Common myeloid progenitor, CD34-positive (primary cell): Measurements from ENCODE around the gene CDC42BPB.

Source experiments
- CTCF ChIA-PET: fragments of 350-600 bp; sonication (Branson Sonifier 250); formaldehyde crosslinking; loops from one replicate; lab custom pipeline; 2021; ENCODE audit warnings: antibody characterized with exemption; lab: Charles Lee
- POLR2A ChIA-PET: fragments of 350-600 bp; sonication (Branson Sonifier 250); formaldehyde crosslinking; loops from one replicate; lab custom pipeline; 2021; ENCODE audit warnings: antibody characterized with exemption; lab: Charles Lee
- DNase-seq, 3 donors: peaks; one replicate each; pipeline versions ENCODE4 v3.0.0 to v3.0.0-alpha.2; 2013
- H3K27ac ChIP-seq, 2 experiments: 1 replicate in 1 of 2; 2 replicates in 1 of 2; pipeline ENCODE4 v1.7.0; 2013; ENCODE audit warnings: inconsistent platforms in 2 of 2, low read length in 2 of 2, mild to moderate bottlenecking in 2 of 2, low read depth in 1 of 2, moderate library complexity in 1 of 2; ENCODE audit not compliant: severe bottlenecking in 2 of 2, insufficient read depth in 1 of 2, poor library complexity in 1 of 2
- H3K27me3 ChIP-seq, 5 experiments: replicated peaks in 2 of 5; 1 replicate in 3 of 5; 2 replicates in 2 of 5; pipeline versions ENCODE4 v1.6.1 to v1.7.0; 2013; ENCODE audit warnings: low read length in 4 of 5, mild to moderate bottlenecking in 2 of 5, moderate library complexity in 2 of 5, inconsistent platforms in 1 of 5; ENCODE audit not compliant: insufficient read depth in 5 of 5, control insufficient read depth in 4 of 5
- H3K36me3 ChIP-seq, 4 experiments: 1 replicate in 2 of 4; 2 replicates in 2 of 4; pipeline versions ENCODE4 v1.6.1 to v1.7.0; 2013; ENCODE audit warnings: low read length in 3 of 4, control low read depth in 1 of 4, mild to moderate bottlenecking in 1 of 4; ENCODE audit not compliant: control insufficient read depth in 4 of 4, insufficient read depth in 4 of 4
- H3K4me1 ChIP-seq, 4 experiments: 1 replicate in 3 of 4; 2 replicates in 1 of 4; pipeline versions ENCODE4 v1.6.1 to v1.7.1; 2013; ENCODE audit warnings: low read length in 3 of 4, mild to moderate bottlenecking in 3 of 4, control low read depth in 1 of 4, inconsistent platforms in 1 of 4, moderate library complexity in 1 of 4; ENCODE audit not compliant: control insufficient read depth in 4 of 4, insufficient read depth in 4 of 4; ENCODE audit errors: control extremely low read depth in 1 of 4
- H3K4me3 ChIP-seq, 7 experiments: 1 replicate in 4 of 7; 2 replicates in 3 of 7; pipeline versions ENCODE4 v1.5.1 to v1.7.0; 2013; ENCODE audit warnings: mild to moderate bottlenecking in 7 of 7, low read length in 6 of 7, moderate library complexity in 6 of 7, inconsistent platforms in 2 of 7, low read depth in 2 of 7, control low read depth in 1 of 7; ENCODE audit not compliant: insufficient read depth in 4 of 7, control insufficient read depth in 1 of 7; ENCODE audit errors: extremely low read depth in 1 of 7
- H3K9me3 ChIP-seq, 5 experiments: 1 replicate in 4 of 5; 2 replicates in 1 of 5; pipeline versions ENCODE4 v1.6.1 to v1.7.1; 2013; ENCODE audit warnings: low read length in 4 of 5, mild to moderate bottlenecking in 2 of 5, inconsistent platforms in 1 of 5, low read depth in 1 of 5, moderate library complexity in 1 of 5; ENCODE audit not compliant: control insufficient read depth in 4 of 5, insufficient read depth in 2 of 5; ENCODE audit errors: control extremely low read depth in 1 of 5
- WGBS: methylation state at CpG from one replicate; pipeline ENCODE4 v1.1.5; 2013; ENCODE audit not compliant: insufficient coverage; 5-methylcytosine and 5-hydroxymethylcytosine counted together

The CDC42BPB gene

DNA sequence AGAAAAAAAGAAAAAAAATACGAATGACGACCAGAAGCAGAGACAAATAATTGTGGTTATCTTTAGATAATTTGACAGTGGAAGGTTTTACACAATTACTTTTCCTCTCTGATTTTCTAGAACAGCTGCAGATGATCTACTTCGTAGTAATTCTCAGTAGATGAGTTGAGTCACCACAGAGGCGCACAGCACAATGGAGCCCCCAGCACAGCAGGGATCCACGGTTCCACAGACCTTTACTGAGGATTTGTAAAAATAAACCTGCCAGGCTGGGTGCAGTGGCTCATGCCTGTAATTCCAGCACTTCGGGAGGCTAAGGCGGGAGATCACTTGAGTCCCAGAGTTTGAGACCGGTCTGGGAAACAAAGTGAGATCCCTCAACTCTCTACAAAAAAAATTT is 105.5 kb downstream of the CDC42BPB start:
- DNase-seq = no peak
- no peak overlapping the region for H3K27ac ChIP-seq
- H3K36me3 ChIP-seq = peaks cover 0 to 29% (median 8%) of the 10 kb centered on the region in 4 experiments
- H3K27me3 ChIP-seq = no peaks in the 10 kb centered on the region
- ChIA-PET POLR2A (no interaction called here), CTCF (no interaction called here)
- no peaks in the 10 kb centered on the region for H3K9me3 ChIP-seq
- whole genome bisulfite sequencing = 97% methylated on average over 7 of the region's 8 CpGs
- no peak overlapping the region for H3K4me3 ChIP-seq
- peaks cover 0 to 21% (median 7%) of the 10 kb centered on the region in 4 experiments for H3K4me1 ChIP-seq

DNA sequence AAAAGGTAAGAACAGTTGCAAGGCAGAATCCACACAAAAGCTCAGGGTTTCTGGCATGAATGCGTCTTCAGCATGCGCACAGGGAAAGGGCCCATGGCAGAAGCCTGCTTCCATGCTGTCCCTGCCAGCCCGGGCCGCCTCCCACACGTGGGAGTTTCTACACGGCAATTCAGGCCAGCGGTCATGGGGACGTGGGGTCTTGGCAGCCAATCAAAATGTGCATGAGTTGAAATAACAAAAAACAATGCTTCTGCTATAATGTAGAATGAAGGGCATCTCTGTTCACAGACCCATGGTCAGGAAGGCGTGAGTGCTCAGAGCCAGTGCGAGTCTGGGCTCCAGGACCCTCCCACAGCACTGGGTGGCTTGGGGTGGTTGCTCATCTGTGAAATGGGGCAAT is 106.3 kb downstream of the CDC42BPB start:
- H3K27ac ChIP-seq = no peak overlapping the region
- H3K4me3 ChIP-seq = no peak overlapping the region
- H3K27me3 ChIP-seq = no peaks in the 10 kb centered on the region
- POLR2A ChIA-PET = interaction anchor here (0.7 kb wide), 2 partner anchors 19 to 74 kb away, joined by 3 read pairs; no protein-coding TSS in a partner anchor
- DNase-seq = no peak
- H3K36me3 ChIP-seq = peaks cover 0 to 30% (median 8%) of the 10 kb centered on the region in 4 experiments
- H3K4me1 ChIP-seq = peaks cover 0 to 21% (median 7%) of the 10 kb centered on the region in 4 experiments
- 97% methylated on average over 8 of the region's 10 CpGs for WGBS
- H3K9me3 ChIP-seq = no peaks in the 10 kb centered on the region
- CTCF ChIA-PET = interaction anchor here (0.9 kb wide), 1 partner anchor 54 kb away, joined by 3 read pairs; no protein-coding TSS in a partner anchor

DNA sequence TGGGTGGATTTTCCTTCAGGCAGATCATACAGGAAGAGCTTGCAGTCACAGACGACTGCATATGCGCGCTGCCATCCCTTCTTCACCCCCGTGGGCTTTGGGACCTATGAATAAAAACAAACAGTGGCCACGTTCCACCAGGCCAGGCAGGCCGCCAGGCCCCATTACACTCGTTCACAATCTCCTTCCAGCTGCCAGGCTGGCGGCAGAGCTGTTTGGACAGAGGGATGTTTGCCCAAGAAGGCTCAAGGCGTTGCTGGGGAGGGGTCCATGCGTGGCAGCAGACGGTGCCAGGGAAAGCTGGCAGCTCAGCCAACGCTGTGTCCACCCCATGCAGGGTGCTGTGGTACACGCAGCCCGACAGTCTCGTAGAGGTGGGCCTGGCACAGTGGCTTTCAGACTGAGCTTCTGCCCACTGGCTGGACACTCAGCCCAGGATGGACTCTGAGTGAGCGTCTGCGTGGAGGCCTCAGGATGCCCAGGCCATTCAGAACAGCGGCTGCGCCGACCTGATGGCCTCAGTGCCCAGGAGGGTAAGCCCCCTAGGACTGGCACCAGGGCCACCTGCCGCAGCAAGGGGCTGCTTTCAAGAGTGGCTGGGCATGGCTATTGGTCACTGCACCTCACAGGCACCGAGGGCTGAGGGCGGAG is 107.4 kb downstream of the CDC42BPB start:
- no peak overlapping the region for H3K4me3 ChIP-seq
- H3K36me3 ChIP-seq = peaks cover 0 to 35% (median 7%) of the 10 kb centered on the region in 4 experiments
- H3K4me1 ChIP-seq = peaks cover 0 to 21% (median 7%) of the 10 kb centered on the region in 4 experiments
- no peak overlapping the region for H3K27ac ChIP-seq
- H3K9me3 ChIP-seq = no peaks in the 10 kb centered on the region
- CTCF ChIA-PET = no interaction called here
- H3K27me3 ChIP-seq = no peaks in the 10 kb centered on the region
- POLR2A ChIA-PET = interaction anchor here (0.7 kb wide), 1 partner anchor 20 kb away, joined by 3 read pairs; no protein-coding TSS in a partner anchor
- DNase-seq = no peak
- 97% methylated on average over 23 of the region's 23 CpGs for WGBS

DNA sequence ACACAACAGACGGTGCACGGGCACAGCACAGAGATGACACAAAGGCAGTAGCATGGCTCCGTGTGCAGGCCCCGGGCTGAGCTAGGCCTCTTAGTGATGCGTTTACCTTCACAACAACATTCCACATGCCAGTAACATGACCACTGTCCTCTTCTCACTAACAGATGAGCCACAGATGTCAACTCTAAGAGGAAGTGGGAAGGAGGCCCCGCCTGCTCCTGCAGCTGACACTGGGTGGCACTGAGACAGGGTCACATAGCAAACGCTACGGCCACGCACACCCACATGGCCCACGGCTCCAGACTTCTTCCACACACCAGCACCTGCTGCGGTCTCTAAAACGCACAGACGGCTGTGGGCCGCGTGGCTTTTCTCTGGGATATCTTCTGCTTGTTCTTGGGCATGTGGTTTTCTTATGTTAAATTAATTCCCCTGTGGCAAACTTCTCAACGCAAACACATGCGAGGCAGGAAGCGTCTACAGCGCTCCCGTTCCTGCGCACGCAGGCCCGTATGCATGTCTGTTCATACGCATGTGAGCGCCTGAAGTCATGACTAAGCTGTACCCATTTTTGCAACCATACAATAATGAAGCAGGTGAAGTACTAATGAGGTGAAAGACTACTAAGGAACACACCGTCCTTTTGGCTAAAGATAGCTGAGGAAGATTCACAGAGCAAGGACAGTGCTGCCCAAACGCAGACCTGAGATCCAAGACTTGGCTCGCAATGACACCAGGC is 108.1 kb downstream of the CDC42BPB start:
- DNase-seq = peak in 2 of 3 donors; percentile 51 to 66
- 88% methylated on average over 25 of the region's 28 CpGs for WGBS
- ChIA-PET CTCF (no interaction called here), POLR2A (no interaction called here)
- Histone ChIP-seq H3K9me3 (no peaks in the 10 kb centered on the region), H3K27me3 (no peaks in the 10 kb centered on the region), H3K27ac (no peak overlapping the region), H3K4me3 (no peak overlapping the region), H3K36me3 (peaks cover 0 to 33% (median 7%) of the 10 kb centered on the region in 4 experiments), H3K4me1 (peaks cover 0 to 21% (median 7%) of the 10 kb centered on the region in 4 experiments)

GRCh38 chr14:102948698-102949061 is 108.7 kb downstream of the CDC42BPB start:
- Histone ChIP-seq H3K4me3 (no peak overlapping the region), H3K9me3 (no peaks in the 10 kb centered on the region), H3K36me3 (peaks cover 0 to 37% (median 7%) of the 10 kb centered on the region in 4 experiments), H3K27ac (no peak overlapping the region), H3K27me3 (no peaks in the 10 kb centered on the region), H3K4me1 (peaks cover 0 to 21% (median 7%) of the 10 kb centered on the region in 4 experiments)
- POLR2A ChIA-PET = no interaction called here
- DNase-seq = no peak
- 90% methylated on average over 6 of the region's 9 CpGs for WGBS
- CTCF ChIA-PET = no interaction called here

DNA sequence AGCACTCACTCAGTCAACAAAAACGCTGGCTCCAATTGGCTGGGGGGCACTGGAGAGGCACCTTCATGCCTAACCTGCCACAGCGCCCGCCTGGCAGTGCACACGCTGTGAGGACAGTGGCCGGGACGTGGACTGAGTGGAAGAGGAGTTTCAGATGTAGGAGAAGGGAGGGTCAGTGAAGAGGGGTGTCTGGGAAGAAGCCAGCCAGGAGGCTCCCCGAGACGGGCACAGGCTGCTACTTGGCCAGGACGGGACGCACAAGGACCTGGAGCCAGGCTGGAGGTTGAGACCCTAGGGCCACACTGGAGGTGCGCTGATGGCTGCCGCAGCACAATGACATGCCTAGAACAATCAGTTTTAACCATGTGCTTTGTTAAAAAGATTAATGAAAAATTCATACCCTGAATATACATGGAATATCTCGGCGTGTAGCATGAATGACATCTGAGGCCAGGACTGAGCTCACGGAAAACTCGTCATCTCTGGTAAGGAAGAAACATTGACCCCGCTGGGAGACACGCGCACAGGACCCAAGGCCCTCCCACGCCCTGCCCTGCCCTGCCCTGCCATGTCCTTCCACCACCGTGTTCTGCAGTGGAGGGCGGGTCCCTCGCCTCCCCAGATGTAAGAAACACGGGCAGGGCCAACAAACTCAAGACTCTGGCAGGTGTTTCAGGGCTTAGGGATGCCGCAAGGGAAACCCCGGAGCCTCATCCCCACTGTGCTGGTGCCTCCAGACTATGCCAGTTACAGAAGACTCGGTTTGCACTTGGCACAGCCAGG is 109.8 kb downstream of the CDC42BPB start:
- ChIA-PET POLR2A (interaction anchor here (0.6 to 0.7 kb wide), 2 partner anchors 21 to 34 kb away, joined by 3 read pairs; no protein-coding TSS in a partner anchor), CTCF (interaction anchor here (0.8 kb wide), 1 partner anchor 34 kb away, joined by 3 read pairs; no protein-coding TSS in a partner anchor)
- Histone ChIP-seq H3K27ac (no peak overlapping the region), H3K27me3 (no peaks in the 10 kb centered on the region), H3K9me3 (no peaks in the 10 kb centered on the region), H3K4me3 (no peak overlapping the region), H3K36me3 (peaks cover 0 to 33% (median 5%) of the 10 kb centered on the region in 4 experiments), H3K4me1 (peaks cover 0 to 11% (median 7%) of the 10 kb centered on the region in 4 experiments)
- no peak for DNase-seq
- 94% methylated on average over 19 of the region's 27 CpGs for WGBS
